A673 (cell line): ENCODE results near the gene MSH3.

Source experiments
- CTCF ChIP-seq: fragments of 300-800, 200-600 bp; sonication (generic); conservative IDR thresholded peaks from 2 replicates; pipeline ENCODE4 v1.5.1; 2017; ENCODE audit warnings: low read depth, mild to moderate bottlenecking, antibody characterized with exemption, low read length, moderate library complexity, mixed read lengths
- EZH2 ChIP-seq: fragments of 200-600 bp; sonication (generic); IDR thresholded peaks from 2 replicates; pipeline ENCODE4 v1.6.1; 2017; ENCODE audit warnings: borderline replicate concordance, low read depth, mild to moderate bottlenecking, mixed read lengths, antibody characterized with exemption, low read length; ENCODE audit not compliant: poor library complexity, severe bottlenecking

GRCh38 chr5:80921026-80921425 is 266.6 kb downstream of the MSH3 start:
- no peak for TF ChIP-seq CTCF
- no peak for TF ChIP-seq EZH2
